ENCODE data around the gene HLA-DMB.

The HLA-DMB gene

GRCh38 chr6:32975886-32976285 is 35.1 kb upstream of the HLA-DMB start:
- H2BK12ac ChIP-seq (ENCODE audit: low read length) = no peak overlapping the region
- WGBS, 2 donors (ENCODE audit: extremely low coverage in 2 of 2, insufficient read length in 2 of 2, insufficient replicate concordance in 1 of 2) = no CpG with 5 or more reads among the region's 2 CpGs
- H3K14ac ChIP-seq (ENCODE audit: low read length) = no peak overlapping the region
- no peak overlapping the region for H3K27ac ChIP-seq (replicated peaks; ENCODE audit: low read length)
- peaks cover 12% of the 10 kb centered on the region for H3K79me1 ChIP-seq (ENCODE audit: low read depth, low read length)
- no peak overlapping the region for H4K91ac ChIP-seq (ENCODE audit: low read depth, low read length, poor library complexity)
- no peak overlapping the region for H2AK5ac ChIP-seq (ENCODE audit: low read depth, low read length)
- H3K4me1 ChIP-seq (ENCODE audit: control insufficient read depth in 2 of 2, insufficient read depth in 1 of 2, low read depth in 1 of 2, low read length in 2 of 2) = peaks cover 3 to 7% of the 10 kb centered on the region in 2 donors
- peaks cover 68 to 92% of the 10 kb centered on the region in 2 donors for H3K36me3 ChIP-seq (replicated peaks in 1 of 2; ENCODE audit: control insufficient read depth in 2 of 2, insufficient read depth in 2 of 2, low read length in 2 of 2)
- no peak overlapping the region for H3K18ac ChIP-seq (ENCODE audit: low read length)
- DNase-seq (ENCODE audit: low spot score) = no peak
- H3K4me3 ChIP-seq (ENCODE audit: low read length in 2 of 2) = no peak overlapping the region
- no peaks in the 10 kb centered on the region for H3K27me3 ChIP-seq (ENCODE audit: control insufficient read depth in 3 of 3, insufficient read depth in 3 of 3, low read depth in 1 of 3, low read length in 3 of 3)
- H4K8ac ChIP-seq (ENCODE audit: low read depth, low read length) = no peak overlapping the region
- no peak overlapping the region for H2BK120ac ChIP-seq (ENCODE audit: low read depth, low read length)
- no peak overlapping the region for H2BK15ac ChIP-seq (ENCODE audit: low read length)
- H2AFZ ChIP-seq (ENCODE audit: low read length) = no peak overlapping the region
- H3K4me2 ChIP-seq (ENCODE audit: insufficient read depth, low read length, poor library complexity, severe bottlenecking) = no peak overlapping the region
- no peak overlapping the region for H3K9ac ChIP-seq (ENCODE audit: low read depth, low read length, poor library complexity)
- H3K9me3 ChIP-seq (replicated peaks in 1 of 2; ENCODE audit: control insufficient read depth in 2 of 2, insufficient read depth in 1 of 2, low read depth in 1 of 2, low read length in 2 of 2) = no peaks in the 10 kb centered on the region
- H3K23ac ChIP-seq (ENCODE audit: low read depth, low read length, poor library complexity) = no peak overlapping the region
- H2BK5ac ChIP-seq (ENCODE audit: low read length) = no peak overlapping the region
- no peak overlapping the region for H3K4ac ChIP-seq (ENCODE audit: low read length)

DNA sequence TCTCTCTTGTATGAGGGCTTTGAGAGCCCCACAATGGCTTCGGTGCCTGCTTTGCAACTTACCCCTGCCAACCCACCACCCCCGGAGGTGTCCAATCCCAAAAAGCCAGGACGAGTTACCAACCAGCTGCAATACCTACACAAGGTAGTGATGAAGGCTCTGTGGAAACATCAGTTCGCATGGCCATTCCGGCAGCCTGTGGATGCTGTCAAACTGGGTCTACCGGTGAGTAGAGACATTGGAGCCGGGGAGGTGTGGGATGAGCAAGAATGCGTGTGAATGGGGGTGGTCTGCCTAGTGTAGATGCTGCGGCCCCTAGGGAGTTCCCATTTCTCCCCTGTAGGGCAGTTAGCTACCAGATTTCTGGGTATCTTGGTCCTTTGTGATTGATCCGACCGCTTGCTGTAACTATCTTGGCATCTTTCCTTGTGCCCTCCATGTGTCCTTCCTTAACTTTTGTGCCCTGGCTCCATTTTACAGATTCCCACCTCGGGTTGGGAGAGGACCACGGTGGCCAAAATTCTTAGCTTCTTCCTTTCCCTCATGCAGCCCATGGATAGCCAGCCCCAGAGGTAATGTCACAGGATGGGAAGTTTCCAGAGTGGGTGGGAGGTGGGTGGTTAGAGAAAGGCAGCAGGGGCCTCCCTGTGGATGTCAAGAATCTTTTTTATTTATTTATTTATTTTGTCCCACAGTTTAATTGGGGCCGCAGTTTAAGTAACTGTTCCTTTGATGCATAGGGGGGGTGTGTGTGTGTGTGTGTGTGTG is 33.9 kb upstream of the HLA-DMB start:
- no peak overlapping the region for H3K27ac ChIP-seq (replicated peaks; ENCODE audit: low read length)
- H3K36me3 ChIP-seq (replicated peaks in 1 of 2; ENCODE audit: control insufficient read depth in 2 of 2, insufficient read depth in 2 of 2, low read length in 2 of 2) = peaks cover 57 to 81% of the 10 kb centered on the region in 2 donors

DNA sequence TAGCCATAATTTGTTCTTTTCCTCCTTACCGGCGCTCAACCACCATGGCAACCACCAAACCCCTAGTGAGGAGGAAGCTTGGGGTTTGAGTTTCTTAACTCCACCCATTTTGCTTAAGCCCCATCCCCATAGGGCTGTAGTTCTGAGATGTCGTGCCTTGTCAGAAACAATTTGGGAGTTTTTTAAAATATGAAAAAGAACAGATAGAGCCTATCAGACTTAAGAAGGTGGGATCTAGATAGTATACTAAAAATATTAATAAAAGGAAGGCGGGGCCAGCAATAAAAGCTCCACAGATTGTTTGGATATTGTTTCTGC is 33.1 kb upstream of the HLA-DMB start:
- Histone ChIP-seq H3K36me3 (replicated peaks in 1 of 2; ENCODE audit: control insufficient read depth in 2 of 2, insufficient read depth in 2 of 2, low read length in 2 of 2) (peaks cover 51 to 73% of the 10 kb centered on the region in 2 donors), H3K18ac (ENCODE audit: low read length) (no peak overlapping the region), H3K27me3 (ENCODE audit: control insufficient read depth in 3 of 3, insufficient read depth in 3 of 3, low read depth in 1 of 3, low read length in 3 of 3) (no peaks in the 10 kb centered on the region), H2BK120ac (ENCODE audit: low read depth, low read length) (no peak overlapping the region), H2AFZ (ENCODE audit: low read length) (no peak overlapping the region), H3K14ac (ENCODE audit: low read length) (no peak overlapping the region), H3K23ac (ENCODE audit: low read depth, low read length, poor library complexity) (no peak overlapping the region), H3K27ac (replicated peaks; ENCODE audit: low read length) (no peak overlapping the region), H2BK12ac (ENCODE audit: low read length) (no peak overlapping the region), H2BK5ac (ENCODE audit: low read length) (no peak overlapping the region), H3K4me1 (ENCODE audit: control insufficient read depth in 2 of 2, insufficient read depth in 1 of 2, low read depth in 1 of 2, low read length in 2 of 2) (peaks cover 3 to 7% of the 10 kb centered on the region in 2 donors), H3K79me1 (ENCODE audit: low read depth, low read length) (peaks cover 6% of the 10 kb centered on the region), H3K9ac (ENCODE audit: low read depth, low read length, poor library complexity) (no peak overlapping the region), H2AK5ac (ENCODE audit: low read depth, low read length) (no peak overlapping the region), H3K4me3 (ENCODE audit: low read length in 2 of 2) (peak overlapping the region; percentile 81 to 97), H3K9me3 (replicated peaks in 1 of 2; ENCODE audit: control insufficient read depth in 2 of 2, insufficient read depth in 1 of 2, low read depth in 1 of 2, low read length in 2 of 2) (no peaks in the 10 kb centered on the region), H2BK15ac (ENCODE audit: low read length) (no peak overlapping the region), H4K8ac (ENCODE audit: low read depth, low read length) (no peak overlapping the region), H3K4me2 (ENCODE audit: insufficient read depth, low read length, poor library complexity, severe bottlenecking) (peak overlapping the region; percentile 83), H4K91ac (ENCODE audit: low read depth, low read length, poor library complexity) (no peak overlapping the region), H3K4ac (ENCODE audit: low read length) (no peak overlapping the region)
- WGBS, 2 donors (ENCODE audit: extremely low coverage in 2 of 2, insufficient read length in 2 of 2, insufficient replicate concordance in 1 of 2) = no CpG with 5 or more reads among the region's 4 CpGs
- no peak for DNase-seq (ENCODE audit: low spot score)

More for the DNA sequence above, 33.9 kb upstream of the HLA-DMB start:
- Histone ChIP-seq H4K8ac (ENCODE audit: low read depth, low read length) (no peak overlapping the region), H3K23ac (ENCODE audit: low read depth, low read length, poor library complexity) (no peak overlapping the region), H2BK120ac (ENCODE audit: low read depth, low read length) (no peak overlapping the region), H3K4ac (ENCODE audit: low read length) (no peak overlapping the region), H3K4me2 (ENCODE audit: insufficient read depth, low read length, poor library complexity, severe bottlenecking) (peak overlapping the region; percentile 83), H2BK5ac (ENCODE audit: low read length) (no peak overlapping the region), H3K14ac (ENCODE audit: low read length) (no peak overlapping the region), H2AFZ (ENCODE audit: low read length) (no peak overlapping the region), H2BK15ac (ENCODE audit: low read length) (no peak overlapping the region), H3K9me3 (replicated peaks in 1 of 2; ENCODE audit: control insufficient read depth in 2 of 2, insufficient read depth in 1 of 2, low read depth in 1 of 2, low read length in 2 of 2) (no peaks in the 10 kb centered on the region), H3K4me3 (ENCODE audit: low read length in 2 of 2) (peak overlapping the region; percentile 81 to 83), H3K9ac (ENCODE audit: low read depth, low read length, poor library complexity) (peak overlapping the region; percentile 81), H3K27me3 (ENCODE audit: control insufficient read depth in 3 of 3, insufficient read depth in 3 of 3, low read depth in 1 of 3, low read length in 3 of 3) (no peaks in the 10 kb centered on the region), H2AK5ac (ENCODE audit: low read depth, low read length) (no peak overlapping the region), H3K4me1 (ENCODE audit: control insufficient read depth in 2 of 2, insufficient read depth in 1 of 2, low read depth in 1 of 2, low read length in 2 of 2) (peaks cover 3 to 7% of the 10 kb centered on the region in 2 donors), H3K18ac (ENCODE audit: low read length) (no peak overlapping the region), H3K79me1 (ENCODE audit: low read depth, low read length) (peaks cover 5% of the 10 kb centered on the region), H4K91ac (ENCODE audit: low read depth, low read length, poor library complexity) (no peak overlapping the region), H2BK12ac (ENCODE audit: low read length) (no peak overlapping the region)
- no CpG with 5 or more reads among the region's 14 CpGs for WGBS, 2 donors (ENCODE audit: extremely low coverage in 2 of 2, insufficient read length in 2 of 2, insufficient replicate concordance in 1 of 2)
- no peak for DNase-seq (ENCODE audit: low spot score)

DNA sequence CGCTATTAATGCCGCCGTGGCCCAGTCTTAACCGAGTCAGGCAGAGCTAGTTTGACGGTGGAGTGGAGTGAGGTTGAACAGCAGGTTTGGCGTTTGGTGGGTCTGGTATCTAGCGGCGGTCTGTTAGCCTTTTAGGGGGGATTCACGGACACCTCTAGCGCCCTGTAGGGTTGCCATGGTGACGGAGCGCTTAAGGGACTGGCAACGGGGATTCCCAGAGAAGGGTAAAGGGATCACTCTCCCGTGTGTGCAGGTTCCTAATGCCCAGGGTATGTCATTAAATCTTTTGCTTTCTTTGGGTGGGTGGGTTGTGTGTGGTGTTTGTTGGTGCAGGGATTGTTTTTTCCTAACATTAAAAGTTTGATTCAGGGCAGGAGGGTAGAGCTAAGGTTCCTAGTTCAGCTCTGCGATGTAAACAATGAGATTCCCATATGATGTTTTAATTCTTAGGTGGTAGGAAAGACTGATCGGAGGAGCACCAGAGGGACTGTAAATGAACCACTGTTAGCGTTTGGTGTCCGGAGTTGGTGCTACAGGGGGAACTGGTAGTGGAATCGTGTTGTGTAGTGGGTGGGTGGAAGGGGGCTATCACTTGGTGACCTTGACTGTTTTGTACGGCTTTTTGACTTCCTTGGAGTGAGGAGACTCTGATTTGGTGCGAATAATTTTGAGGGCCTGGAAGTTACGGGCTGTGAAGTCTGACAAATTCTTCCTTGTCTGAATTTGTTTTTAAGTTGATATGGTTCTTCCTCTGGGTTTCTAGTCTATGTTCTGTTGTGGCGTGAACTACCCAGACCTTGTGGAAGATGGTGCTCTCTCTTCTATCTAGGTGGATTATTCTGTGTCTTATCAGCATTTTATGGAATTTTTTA is 32.6 kb upstream of the HLA-DMB start:
- Histone ChIP-seq H4K91ac (ENCODE audit: low read depth, low read length, poor library complexity) (no peak overlapping the region), H2BK12ac (ENCODE audit: low read length) (no peak overlapping the region), H3K79me1 (ENCODE audit: low read depth, low read length) (peaks cover 4% of the 10 kb centered on the region), H3K9ac (ENCODE audit: low read depth, low read length, poor library complexity) (peak overlapping the region; percentile 97), H3K4me3 (ENCODE audit: low read length in 2 of 2) (peak overlapping the region; percentile 81 to 97), H2AK5ac (ENCODE audit: low read depth, low read length) (no peak overlapping the region), H3K18ac (ENCODE audit: low read length) (peak overlapping the region; percentile 83), H3K23ac (ENCODE audit: low read depth, low read length, poor library complexity) (peak overlapping the region; percentile 83), H2AFZ (ENCODE audit: low read length) (no peak overlapping the region), H3K27me3 (ENCODE audit: control insufficient read depth in 3 of 3, insufficient read depth in 3 of 3, low read depth in 1 of 3, low read length in 3 of 3) (no peaks in the 10 kb centered on the region), H3K14ac (ENCODE audit: low read length) (peak overlapping the region; percentile 60), H3K36me3 (replicated peaks in 1 of 2; ENCODE audit: control insufficient read depth in 2 of 2, insufficient read depth in 2 of 2, low read length in 2 of 2) (peaks cover 47 to 67% of the 10 kb centered on the region in 2 donors), H3K4me1 (ENCODE audit: control insufficient read depth in 2 of 2, insufficient read depth in 1 of 2, low read depth in 1 of 2, low read length in 2 of 2) (peaks cover 2 to 7% of the 10 kb centered on the region in 2 donors), H2BK5ac (ENCODE audit: low read length) (no peak overlapping the region), H2BK120ac (ENCODE audit: low read depth, low read length) (no peak overlapping the region), H4K8ac (ENCODE audit: low read depth, low read length) (no peak overlapping the region), H3K9me3 (replicated peaks in 1 of 2; ENCODE audit: control insufficient read depth in 2 of 2, insufficient read depth in 1 of 2, low read depth in 1 of 2, low read length in 2 of 2) (no peaks in the 10 kb centered on the region), H3K27ac (replicated peaks; ENCODE audit: low read length) (peak overlapping the region; percentile 77), H3K4ac (ENCODE audit: low read length) (no peak overlapping the region), H3K4me2 (ENCODE audit: insufficient read depth, low read length, poor library complexity, severe bottlenecking) (peak overlapping the region; percentile 71), H2BK15ac (ENCODE audit: low read length) (no peak overlapping the region)
- WGBS, 2 donors (ENCODE audit: extremely low coverage in 2 of 2, insufficient read length in 2 of 2, insufficient replicate concordance in 1 of 2) = no CpG with 5 or more reads among the region's 23 CpGs
- peak; percentile 63 for DNase-seq (ENCODE audit: low spot score)
